ENCODE measurements around the gene TMEM134. TPM values are rescaled to one million over a fixed set of nuclear protein-coding genes. Genes with fewer than 3 reads are reported as not detected.
A peak's percentile ranks its signal among the peaks of the same experiment; 100 is the strongest.

TMEM134 gene
- total and polyA plus RNA-seq, 9 of the 15 experiments (the other 6 are each of a cell fraction or from before 2014, with no cell fraction given), result 0.63 to 48.4 (median 10.7) TPM

- TF ChIP-seq, protein P1, sequence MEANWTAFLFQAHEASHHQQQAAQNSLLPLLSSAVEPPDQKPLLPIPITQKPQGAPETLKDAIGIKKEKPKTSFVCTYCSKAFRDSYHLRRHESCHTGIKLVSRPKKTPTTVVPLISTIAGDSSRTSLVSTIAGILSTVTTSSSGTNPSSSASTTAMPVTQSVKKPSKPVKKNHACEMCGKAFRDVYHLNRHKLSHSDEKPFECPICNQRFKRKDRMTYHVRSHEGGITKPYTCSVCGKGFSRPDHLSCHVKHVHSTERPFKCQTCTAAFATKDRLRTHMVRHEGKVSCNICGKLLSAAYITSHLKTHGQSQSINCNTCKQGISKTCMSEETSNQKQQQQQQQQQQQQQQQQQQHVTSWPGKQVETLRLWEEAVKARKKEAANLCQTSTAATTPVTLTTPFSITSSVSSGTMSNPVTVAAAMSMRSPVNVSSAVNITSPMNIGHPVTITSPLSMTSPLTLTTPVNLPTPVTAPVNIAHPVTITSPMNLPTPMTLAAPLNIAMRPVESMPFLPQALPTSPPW (CRISPR knock-in tag; IDR thresholded peaks at IDR 0.05), result peak; percentile 83
- peak; percentile 31 for TF ChIP-seq PHF20 (IDR thresholded peaks at IDR 0.05; ENCODE audit: partially characterized antibody)
- TF ChIP-seq TAF7 (tag; IDR thresholded peaks at IDR 0.05), result peak; percentile 55; the same call in 1 of the 2 replicates
- peak; percentile 74 for TF ChIP-seq USF1 (CRISPR knock-in tag; IDR thresholded peaks at IDR 0.05)
- TF ChIP-seq ZNF584 (CRISPR knock-in tag; IDR thresholded peaks at IDR 0.05; ENCODE audit: low read depth), result 0 out of 2 replicates have a peak, but pooled peaks have one; percentile 25
- no peak for TF ChIP-seq NR1H2 (CRISPR knock-in tag; IDR thresholded peaks at IDR 0.05)
- TF ChIP-seq KDM2B (CRISPR knock-in tag; IDR thresholded peaks at IDR 0.05), result peak; percentile 67; the same call in 1 of the 2 replicates
- peak; percentile 86 for TF ChIP-seq TAF1 (IDR thresholded peaks at IDR 0.05; ENCODE audit: control insufficient read depth, extremely low read depth, insufficient read depth, low read length, severe bottlenecking)
- TF ChIP-seq MAX (CRISPR knock-in tag; IDR thresholded peaks at IDR 0.05), result peak; percentile 3; the same call in 1 of the 2 replicates
- no peak for TF ChIP-seq RBM22 (IDR thresholded peaks at IDR 0.05; ENCODE audit: low read depth, low read length, poor library complexity, severe bottlenecking)
- peak; percentile 74 for TF ChIP-seq EGR1 (conservative IDR thresholded peaks at IDR 0.05)
- TF ChIP-seq, protein P2, sequence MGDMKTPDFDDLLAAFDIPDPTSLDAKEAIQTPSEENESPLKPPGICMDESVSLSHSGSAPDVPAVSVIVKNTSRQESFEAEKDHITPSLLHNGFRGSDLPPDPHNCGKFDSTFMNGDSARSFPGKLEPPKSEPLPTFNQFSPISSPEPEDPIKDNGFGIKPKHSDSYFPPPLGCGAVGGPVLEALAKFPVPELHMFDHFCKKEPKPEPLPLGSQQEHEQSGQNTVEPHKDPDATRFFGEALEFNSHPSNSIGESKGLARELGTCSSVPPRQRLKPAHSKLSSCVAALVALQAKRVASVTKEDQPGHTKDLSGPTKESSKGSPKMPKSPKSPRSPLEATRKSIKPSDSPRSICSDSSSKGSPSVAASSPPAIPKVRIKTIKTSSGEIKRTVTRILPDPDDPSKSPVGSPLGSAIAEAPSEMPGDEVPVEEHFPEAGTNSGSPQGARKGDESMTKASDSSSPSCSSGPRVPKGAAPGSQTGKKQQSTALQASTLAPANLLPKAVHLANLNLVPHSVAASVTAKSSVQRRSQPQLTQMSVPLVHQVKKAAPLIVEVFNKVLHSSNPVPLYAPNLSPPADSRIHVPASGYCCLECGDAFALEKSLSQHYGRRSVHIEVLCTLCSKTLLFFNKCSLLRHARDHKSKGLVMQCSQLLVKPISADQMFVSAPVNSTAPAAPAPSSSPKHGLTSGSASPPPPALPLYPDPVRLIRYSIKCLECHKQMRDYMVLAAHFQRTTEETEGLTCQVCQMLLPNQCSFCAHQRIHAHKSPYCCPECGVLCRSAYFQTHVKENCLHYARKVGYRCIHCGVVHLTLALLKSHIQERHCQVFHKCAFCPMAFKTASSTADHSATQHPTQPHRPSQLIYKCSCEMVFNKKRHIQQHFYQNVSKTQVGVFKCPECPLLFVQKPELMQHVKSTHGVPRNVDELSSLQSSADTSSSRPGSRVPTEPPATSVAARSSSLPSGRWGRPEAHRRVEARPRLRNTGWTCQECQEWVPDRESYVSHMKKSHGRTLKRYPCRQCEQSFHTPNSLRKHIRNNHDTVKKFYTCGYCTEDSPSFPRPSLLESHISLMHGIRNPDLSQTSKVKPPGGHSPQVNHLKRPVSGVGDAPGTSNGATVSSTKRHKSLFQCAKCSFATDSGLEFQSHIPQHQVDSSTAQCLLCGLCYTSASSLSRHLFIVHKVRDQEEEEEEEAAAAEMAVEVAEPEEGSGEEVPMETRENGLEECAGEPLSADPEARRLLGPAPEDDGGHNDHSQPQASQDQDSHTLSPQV (IDR thresholded peaks at IDR 0.05), result peak; percentile 34; the same call in 1 of the 2 replicates
- TF ChIP-seq NFRKB (IDR thresholded peaks at IDR 0.05; ENCODE audit: low read depth), result peak; percentile 56; the same call in 1 of the 2 replicates
- peak; percentile 15; the same call in 1 of the 2 replicates for TF ChIP-seq KLF10 (CRISPR knock-in tag; IDR thresholded peaks at IDR 0.05)
- TF ChIP-seq POLR2H (tag; IDR thresholded peaks at IDR 0.05; ENCODE audit: low read depth), result peak; percentile 46
- TF ChIP-seq, protein P3, sequence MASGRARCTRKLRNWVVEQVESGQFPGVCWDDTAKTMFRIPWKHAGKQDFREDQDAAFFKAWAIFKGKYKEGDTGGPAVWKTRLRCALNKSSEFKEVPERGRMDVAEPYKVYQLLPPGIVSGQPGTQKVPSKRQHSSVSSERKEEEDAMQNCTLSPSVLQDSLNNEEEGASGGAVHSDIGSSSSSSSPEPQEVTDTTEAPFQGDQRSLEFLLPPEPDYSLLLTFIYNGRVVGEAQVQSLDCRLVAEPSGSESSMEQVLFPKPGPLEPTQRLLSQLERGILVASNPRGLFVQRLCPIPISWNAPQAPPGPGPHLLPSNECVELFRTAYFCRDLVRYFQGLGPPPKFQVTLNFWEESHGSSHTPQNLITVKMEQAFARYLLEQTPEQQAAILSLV (tag; IDR thresholded peaks at IDR 0.05), result no peak
- peak; percentile 87 for TF ChIP-seq GABPA (tag; conservative IDR thresholded peaks at IDR 0.05; ENCODE audit: low read depth)
- TF ChIP-seq CHD4 (IDR thresholded peaks at IDR 0.05; ENCODE audit: insufficient read depth, insufficient replicate concordance, low read depth, low read length, poor library complexity, severe bottlenecking), result no peak
Measured at GRCh38 chr11:67464411-67465188, 4.5 kb downstream of the TMEM134 start (continued).

Data from K562 (cell line).